Neuron (in vitro differentiated cells): Measurements from ENCODE around the gene ITGB5.

Experiments used
- H2AFZ ChIP-seq: one replicate; pipeline ENCODE4 v1.6.1; 2013; ENCODE audit warnings: low read depth, mild to moderate bottlenecking, inconsistent platforms, low read length, moderate library complexity
- H3K27me3 ChIP-seq: one replicate; pipeline ENCODE4 v1.6.1; 2013; ENCODE audit warnings: low read length; ENCODE audit not compliant: insufficient read depth
- H3K36me3 ChIP-seq: one replicate; pipeline ENCODE4 v1.6.1; 2013; ENCODE audit warnings: low read length; ENCODE audit not compliant: insufficient read depth
- H3K4me1 ChIP-seq: one replicate; pipeline ENCODE4 v1.6.1; 2013; ENCODE audit warnings: low read length; ENCODE audit not compliant: insufficient read depth
- H3K4me3 ChIP-seq: 2 replicates; pipeline ENCODE4 v1.5.1; 2013; ENCODE audit warnings: mild to moderate bottlenecking, low read length, moderate library complexity
- H3K9me3 ChIP-seq: one replicate; pipeline ENCODE4 v1.6.1; 2013; ENCODE audit warnings: low read length

ITGB5 gene

GRCh38 chr3:124886168-124887056 lies 753 bp downstream of the ITGB5 start:
- Histone ChIP-seq H3K36me3 (no peaks in the 10 kb centered on the region), H3K9me3 (no peaks in the 10 kb centered on the region), H3K27me3 (peaks cover 23% of the 10 kb centered on the region), H3K4me3 (peak overlapping the region; percentile 54), H2AFZ (peak overlapping the region; percentile 97), H3K4me1 (peaks cover 20% of the 10 kb centered on the region)

GRCh38 chr3:124885466-124886167 lies 1.5 kb downstream of the ITGB5 start:
- Histone ChIP-seq H3K4me3 (peak overlapping the region; percentile 54), H3K9me3 (no peaks in the 10 kb centered on the region), H3K27me3 (peaks cover 23% of the 10 kb centered on the region), H3K4me1 (peaks cover 20% of the 10 kb centered on the region), H2AFZ (no peak overlapping the region), H3K36me3 (no peaks in the 10 kb centered on the region)

- no peaks in the 10 kb centered on the region for H3K9me3 ChIP-seq
- H3K27me3 ChIP-seq: peaks cover 19% of the 10 kb centered on the region
- H3K36me3 ChIP-seq: no peaks in the 10 kb centered on the region
- H2AFZ ChIP-seq: no peak overlapping the region
- peaks cover 20% of the 10 kb centered on the region for H3K4me1 ChIP-seq
- H3K4me3 ChIP-seq: no peak overlapping the region
Measured at GRCh38 chr3:124884474-124885101, 2.6 kb downstream of the ITGB5 start.

GRCh38 chr3:124883766-124884473 lies 3.2 kb downstream of the ITGB5 start:
- no peak overlapping the region for H3K4me3 ChIP-seq
- peaks cover 26% of the 10 kb centered on the region for H3K4me1 ChIP-seq
- peaks cover 16% of the 10 kb centered on the region for H3K27me3 ChIP-seq
- H3K36me3 ChIP-seq: no peaks in the 10 kb centered on the region
- H2AFZ ChIP-seq: no peak overlapping the region
- H3K9me3 ChIP-seq: no peaks in the 10 kb centered on the region

GRCh38 chr3:124882816-124883747 lies 4.1 kb downstream of the ITGB5 start:
- Histone ChIP-seq H3K27me3 (peaks cover 12% of the 10 kb centered on the region), H3K36me3 (no peaks in the 10 kb centered on the region), H3K4me3 (no peak overlapping the region), H3K4me1 (peaks cover 29% of the 10 kb centered on the region), H2AFZ (no peak overlapping the region), H3K9me3 (no peaks in the 10 kb centered on the region)

- Histone ChIP-seq H3K4me1 (peaks cover 29% of the 10 kb centered on the region), H3K4me3 (no peak overlapping the region), H2AFZ (no peak overlapping the region), H3K27me3 (peaks cover 7% of the 10 kb centered on the region), H3K9me3 (no peaks in the 10 kb centered on the region), H3K36me3 (no peaks in the 10 kb centered on the region)
Measured at GRCh38 chr3:124881976-124882697, 5.0 kb downstream of the ITGB5 start.

- H3K9me3 ChIP-seq: no peaks in the 10 kb centered on the region
- no peak overlapping the region for H2AFZ ChIP-seq
- H3K4me3 ChIP-seq: no peak overlapping the region
- no peaks in the 10 kb centered on the region for H3K27me3 ChIP-seq
- H3K36me3 ChIP-seq: no peaks in the 10 kb centered on the region
- peaks cover 22% of the 10 kb centered on the region for H3K4me1 ChIP-seq
Measured at GRCh38 chr3:124879337-124879680, 7.9 kb downstream of the ITGB5 start.

- peaks cover 20% of the 10 kb centered on the region for H3K4me1 ChIP-seq
- H3K9me3 ChIP-seq: no peaks in the 10 kb centered on the region
- no peak overlapping the region for H2AFZ ChIP-seq
- H3K27me3 ChIP-seq: no peaks in the 10 kb centered on the region
- no peaks in the 10 kb centered on the region for H3K36me3 ChIP-seq
- no peak overlapping the region for H3K4me3 ChIP-seq
Measured at GRCh38 chr3:124878561-124879336, 8.4 kb downstream of the ITGB5 start.

- Histone ChIP-seq H3K4me3 (no peak overlapping the region), H3K27me3 (no peaks in the 10 kb centered on the region), H2AFZ (no peak overlapping the region), H3K9me3 (no peaks in the 10 kb centered on the region), H3K4me1 (peaks cover 11% of the 10 kb centered on the region), H3K36me3 (no peaks in the 10 kb centered on the region)
Measured at GRCh38 chr3:124877674-124878073, 9.5 kb downstream of the ITGB5 start.

- Histone ChIP-seq H2AFZ (no peak overlapping the region), H3K27me3 (no peaks in the 10 kb centered on the region), H3K4me3 (no peak overlapping the region), H3K4me1 (peaks cover 11% of the 10 kb centered on the region), H3K36me3 (no peaks in the 10 kb centered on the region), H3K9me3 (no peaks in the 10 kb centered on the region)
Measured at GRCh38 chr3:124876401-124876878, 10.7 kb downstream of the ITGB5 start.

GRCh38 chr3:124873226-124873625 lies 13.9 kb downstream of the ITGB5 start:
- Histone ChIP-seq H3K27me3 (no peaks in the 10 kb centered on the region), H3K4me1 (peaks cover 3% of the 10 kb centered on the region), H3K36me3 (no peaks in the 10 kb centered on the region), H3K4me3 (no peak overlapping the region), H2AFZ (no peak overlapping the region), H3K9me3 (no peaks in the 10 kb centered on the region)
